HG03025 (cell line): ENCODE data around the gene DHX38.

ENCODE experiments used
- ATAC-seq: cut with Tn5 transposase; IDR thresholded peaks from one replicate; pipeline ENCODE4 v1.9.1; 2021; ENCODE audit warnings: mild to moderate bottlenecking, moderate library complexity; ENCODE audit not compliant: unreplicated experiment, low FRiP score

DHX38 gene

GRCh38 chr16:72113616-72113945 lies 19.9 kb downstream of the DHX38 start:
- no peak for ATAC-seq

GRCh38 chr16:72120026-72120425 lies 26.4 kb downstream of the DHX38 start:
- no peak for ATAC-seq

- ATAC-seq, result no peak
These were observed 28.7 kb downstream of the DHX38 start for GRCh38 chr16:72122308-72122707.

DNA sequence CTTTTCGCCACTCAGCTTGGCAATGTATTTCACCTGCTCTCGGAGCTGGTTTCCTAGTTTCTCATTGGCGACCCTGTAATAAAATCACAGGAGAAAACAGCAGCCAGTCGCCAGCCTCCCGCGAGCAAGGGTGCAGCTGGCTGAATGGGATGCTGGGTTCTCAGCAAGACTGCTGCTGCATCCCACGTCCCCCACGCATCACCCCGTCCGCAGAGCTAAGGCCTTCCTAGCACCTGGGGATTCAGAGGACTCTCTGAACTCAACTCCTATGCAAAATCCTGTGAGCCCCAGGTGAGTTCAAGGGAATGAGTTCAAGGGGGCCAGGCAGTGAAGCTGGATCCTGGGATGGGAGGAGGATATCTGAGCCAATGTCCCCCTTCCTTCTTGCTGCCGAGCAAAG lies 29.3 kb downstream of the DHX38 start:
- ATAC-seq, result no peak

DNA sequence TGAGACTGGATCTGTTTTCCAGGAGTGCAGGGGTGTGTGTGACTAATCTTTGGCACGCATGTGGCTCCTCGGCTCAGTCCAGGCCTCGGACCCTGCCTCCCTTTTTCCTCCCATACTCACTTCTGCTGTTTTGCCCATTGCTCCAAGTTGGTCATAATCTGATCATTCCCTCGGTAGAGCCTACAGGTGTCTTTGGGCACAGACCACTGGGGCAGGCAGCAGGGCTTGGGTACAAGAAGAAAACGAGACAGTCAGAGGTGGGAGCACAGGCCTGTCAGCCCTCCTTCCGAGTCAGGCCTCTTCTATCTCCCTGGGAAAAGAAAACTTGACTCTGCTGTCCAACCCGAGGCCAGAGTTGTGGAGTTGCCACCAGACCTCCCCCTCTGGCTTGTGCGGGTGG lies 29.8 kb downstream of the DHX38 start:
- ATAC-seq, result no peak

- no peak for ATAC-seq
These were observed 30.5 kb downstream of the DHX38 start for GRCh38 chr16:72124148-72124547.

GRCh38 chr16:72124761-72125634 lies 31.4 kb downstream of the DHX38 start:
- ATAC-seq, result peak; percentile 59

DNA sequence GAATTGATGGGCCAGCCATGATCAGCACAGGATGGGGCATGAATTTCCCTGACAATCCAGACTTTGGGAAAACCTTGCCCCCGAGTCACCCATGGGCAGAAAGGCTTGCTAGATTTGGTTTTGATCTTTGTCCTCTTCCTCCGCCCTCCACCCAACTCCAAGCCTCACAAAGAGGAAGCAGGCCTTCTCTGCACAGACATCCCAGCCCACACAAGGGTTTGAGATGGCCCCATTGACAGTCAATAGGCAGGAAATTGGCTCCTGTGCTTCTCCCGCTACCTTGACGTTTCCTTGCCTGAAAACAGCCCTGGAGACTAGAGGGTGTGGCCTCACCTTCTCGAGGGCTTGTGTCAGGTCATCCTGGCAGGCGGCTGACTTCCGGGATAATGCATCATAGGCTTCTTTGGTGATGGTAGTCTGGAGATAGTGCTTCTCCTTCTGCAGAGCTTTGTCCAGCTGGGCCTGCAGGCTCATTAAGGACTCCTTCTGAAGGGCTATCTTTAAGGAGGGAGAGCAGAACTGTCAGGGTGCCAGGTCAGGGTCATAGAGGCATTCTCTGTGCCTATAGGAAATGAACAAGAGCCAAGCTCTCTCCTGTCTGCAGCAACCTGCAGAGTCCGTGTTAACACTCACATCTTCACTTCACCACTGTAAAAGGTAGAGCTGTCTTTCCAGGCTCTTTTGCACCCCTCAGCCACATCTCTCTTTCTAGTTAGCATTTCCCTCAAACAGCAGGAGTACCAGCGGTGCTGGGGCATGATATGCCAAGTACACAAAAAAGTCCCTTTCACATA lies 32.2 kb downstream of the DHX38 start:
- no peak for ATAC-seq

- no peak for ATAC-seq
These were observed 32.8 kb downstream of the DHX38 start for GRCh38 chr16:72126429-72126765.

DNA sequence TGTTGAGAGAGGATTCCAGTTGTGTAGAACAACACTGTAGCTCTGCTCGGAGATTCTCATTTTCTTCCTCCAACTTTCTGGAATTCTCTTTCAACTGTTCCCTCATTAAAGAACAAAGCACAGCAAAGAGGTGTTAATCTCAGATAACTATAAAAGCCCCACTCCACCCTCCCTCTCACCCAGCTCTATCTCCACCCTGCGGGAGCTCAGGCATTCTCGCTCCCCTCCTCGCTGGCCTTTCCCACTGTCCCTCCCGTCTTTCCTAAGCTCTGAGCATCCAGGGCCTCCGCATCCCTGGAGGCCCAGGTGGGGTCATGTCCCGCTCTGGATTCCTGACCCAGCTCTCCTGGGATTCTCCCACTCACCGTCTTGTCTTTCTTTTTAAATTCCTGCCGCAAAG lies 35.1 kb downstream of the DHX38 start:
- ATAC-seq, result no peak

- no peak for ATAC-seq
These were observed 36.5 kb downstream of the DHX38 start for GRCh38 chr16:72129976-72130656.

DNA sequence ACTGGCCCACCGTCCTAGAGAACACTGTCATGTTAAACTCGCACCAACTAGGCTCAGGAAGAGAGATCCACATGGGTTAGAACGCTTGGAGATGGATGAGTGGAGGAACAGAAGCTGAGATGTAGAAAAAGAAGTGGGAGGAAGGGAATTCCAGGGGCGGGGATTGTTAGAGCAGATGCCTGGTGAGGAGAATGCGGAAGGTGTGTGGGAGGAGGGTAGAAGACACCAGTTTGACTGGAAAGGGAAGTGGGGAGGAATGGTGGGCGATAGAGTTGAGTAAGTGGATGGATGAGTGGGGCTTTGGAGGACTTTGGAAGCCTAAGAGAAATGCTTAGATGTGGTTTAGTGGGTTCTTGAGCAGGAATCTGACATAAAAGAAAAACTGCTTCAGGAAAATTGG lies 37.4 kb downstream of the DHX38 start:
- ATAC-seq, result no peak

DNA sequence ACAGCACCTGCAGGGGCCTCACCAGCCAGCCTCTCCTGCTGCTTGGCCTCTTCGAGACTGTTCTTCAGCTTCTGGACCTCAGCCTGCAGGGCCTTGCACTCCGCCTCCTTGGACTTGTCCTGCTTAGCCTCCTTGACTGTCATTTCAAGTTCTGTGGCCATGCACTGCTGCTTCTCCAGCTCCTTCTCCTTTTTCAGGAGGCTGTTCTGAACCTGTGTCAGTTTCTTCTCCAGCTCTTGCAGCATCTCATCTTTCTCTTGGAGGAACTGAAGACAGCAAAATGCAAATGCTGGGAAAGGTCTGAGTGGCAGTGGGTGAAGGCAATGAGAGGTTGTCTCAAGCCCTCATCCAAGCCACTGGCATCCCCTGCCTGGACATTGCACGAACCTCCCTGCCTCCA lies 39.1 kb downstream of the DHX38 start:
- ATAC-seq, result no peak

GRCh38 chr16:72134507-72134906 lies 40.9 kb downstream of the DHX38 start:
- ATAC-seq, result no peak

DNA sequence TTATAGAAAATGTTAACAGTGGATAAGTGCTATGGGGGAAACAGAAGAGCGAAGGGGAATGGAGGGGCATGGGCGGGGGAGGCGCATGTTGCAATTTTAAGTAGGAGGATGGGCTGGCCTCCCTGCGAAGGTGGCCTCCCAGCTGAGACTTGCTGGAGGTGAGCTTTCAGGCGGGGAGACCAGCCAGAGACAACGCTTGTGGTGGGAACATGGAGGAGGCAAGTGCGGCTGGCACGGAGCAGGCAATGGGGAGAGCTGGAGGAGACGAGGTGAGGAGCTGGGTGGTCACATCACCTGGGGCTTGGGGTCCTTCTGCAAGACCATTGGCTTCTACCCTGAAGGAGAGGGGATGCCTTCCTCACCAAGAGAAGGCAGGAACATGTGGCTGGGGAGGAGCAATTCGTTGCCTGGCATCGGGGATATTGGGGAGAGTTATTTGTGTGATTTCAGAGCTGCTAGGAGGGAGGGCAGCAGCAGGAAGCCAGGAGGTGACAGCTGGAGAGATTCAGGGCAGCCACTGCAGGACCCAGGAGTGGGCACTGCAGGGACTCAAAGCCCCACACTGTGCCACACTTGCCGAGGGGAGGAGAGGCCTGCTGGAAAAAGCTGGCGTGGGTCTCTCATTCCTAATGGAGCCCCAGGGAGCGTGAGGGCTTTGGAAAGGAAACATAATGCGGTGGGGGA lies 43.9 kb downstream of the DHX38 start:
- no peak for ATAC-seq

DNA sequence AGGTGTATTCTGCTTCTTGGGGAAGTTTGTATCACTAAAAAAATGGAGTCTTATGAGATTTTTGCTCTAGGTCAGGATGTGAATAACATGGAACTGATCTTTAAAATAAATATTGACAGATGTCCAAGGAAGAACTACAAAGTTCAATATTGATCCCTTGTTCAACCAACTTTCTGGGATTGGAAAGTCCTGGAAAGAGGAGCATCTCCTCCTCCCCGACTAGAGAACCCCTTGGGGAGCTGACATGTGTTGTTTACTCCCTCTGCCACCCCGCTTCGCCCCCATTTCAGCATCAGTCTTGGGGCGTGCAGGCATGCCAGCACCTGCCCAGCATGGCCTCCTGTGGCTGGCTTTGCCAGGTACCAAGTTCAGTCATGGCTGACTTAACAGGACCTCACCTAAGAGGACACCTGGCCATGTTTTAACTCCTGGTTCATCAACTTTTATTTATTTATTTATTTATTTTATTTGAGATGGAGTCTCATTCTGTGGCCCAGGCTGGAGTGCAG lies 44.5 kb downstream of the DHX38 start:
- ATAC-seq, result no peak

DNA sequence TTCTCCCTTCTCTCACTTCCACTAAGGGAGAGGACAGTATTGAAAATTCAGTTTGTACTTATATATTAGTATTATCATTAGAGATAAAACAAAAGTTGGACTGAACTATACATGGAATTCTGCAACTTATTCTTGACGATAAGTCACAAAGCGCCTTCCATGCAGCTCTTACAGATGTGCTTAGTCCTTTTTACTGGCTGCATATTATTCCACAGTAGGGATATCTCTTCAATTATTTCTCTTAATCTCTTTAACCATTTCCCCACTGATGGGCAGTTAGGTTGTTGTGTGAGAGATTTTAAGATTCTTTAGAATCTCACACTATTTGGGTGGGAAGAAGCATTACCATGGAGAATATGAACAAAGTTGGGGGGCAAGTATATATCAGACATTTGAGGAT lies 46.3 kb downstream of the DHX38 start:
- no peak for ATAC-seq

DNA sequence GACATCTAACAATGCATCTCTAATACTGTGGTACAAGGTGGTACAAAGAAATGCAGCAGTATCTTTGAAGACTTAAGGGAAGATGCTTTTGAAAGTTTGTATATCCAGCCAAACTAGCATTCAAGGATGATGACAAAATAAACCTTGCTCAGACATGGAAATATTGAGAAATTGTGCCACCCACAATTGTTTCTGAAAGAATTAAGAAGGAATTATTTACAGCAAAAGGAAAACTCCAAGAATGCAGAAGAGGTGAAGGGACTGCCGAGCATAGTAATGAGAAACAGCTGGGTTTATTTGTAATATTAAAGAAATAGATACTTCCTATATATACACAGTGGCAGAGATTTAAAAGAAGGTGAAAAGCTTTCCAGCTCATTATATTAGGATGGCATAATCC lies 48.8 kb downstream of the DHX38 start:
- ATAC-seq, result no peak

DNA sequence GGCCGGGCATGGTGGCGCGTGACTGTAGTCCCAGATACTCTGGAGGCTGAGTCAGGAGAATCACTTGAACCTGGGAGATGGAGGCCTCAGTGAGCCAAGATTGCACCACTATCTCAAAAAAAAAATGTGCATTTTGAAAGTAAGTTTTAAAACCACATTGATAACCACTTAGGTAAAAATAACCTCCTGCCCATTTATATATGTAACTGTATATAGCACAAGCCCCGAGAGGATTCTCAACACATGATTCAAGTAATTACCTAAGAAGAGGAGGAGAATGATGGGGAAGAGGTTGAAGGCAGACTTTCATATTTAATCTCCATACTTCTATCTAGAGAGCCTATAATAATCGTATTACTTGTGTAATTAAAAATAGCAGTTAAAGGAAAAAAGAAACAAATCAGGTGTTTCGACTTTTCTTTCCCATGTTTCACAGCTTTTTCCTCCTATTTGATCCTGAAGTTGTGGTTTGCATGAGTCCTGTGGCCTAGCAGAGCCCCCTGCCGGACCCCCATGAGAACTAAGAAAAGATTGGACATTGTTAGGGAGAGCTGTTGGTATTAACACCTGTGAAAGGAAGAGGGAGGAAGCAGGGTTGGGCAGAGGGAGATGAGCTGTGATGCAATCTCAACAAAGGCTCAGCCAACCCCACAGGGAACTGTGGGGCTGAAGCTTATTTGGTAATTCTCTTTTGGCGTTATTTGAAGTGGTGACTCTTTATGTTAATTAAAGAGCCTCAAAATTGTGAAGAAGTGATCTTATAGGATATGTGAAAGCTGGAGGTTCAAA lies 56.2 kb downstream of the DHX38 start:
- ATAC-seq, result no peak

DNA sequence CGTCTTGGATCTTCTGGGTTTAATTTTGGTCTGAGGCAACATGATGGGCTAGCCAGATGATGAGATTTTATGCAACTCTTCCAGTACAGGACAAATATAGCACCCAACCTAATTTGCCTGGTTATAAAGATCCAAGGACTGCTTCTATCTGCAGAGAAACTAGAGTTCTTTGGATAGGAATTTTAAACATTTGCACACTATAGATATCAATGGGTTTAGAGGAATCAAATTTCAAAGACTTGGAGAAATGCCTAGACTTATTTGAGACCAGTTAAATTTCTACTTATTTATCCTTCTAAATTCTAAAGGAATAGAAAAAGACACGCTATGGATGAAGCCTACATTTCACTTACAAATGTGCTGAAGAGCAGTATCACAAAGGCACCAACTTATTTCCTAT lies 65.7 kb downstream of the DHX38 start:
- no peak for ATAC-seq
